ENCODE results near the gene PRAMEF11. TPM values are rescaled to one million over a fixed set of nuclear protein-coding genes. Genes with fewer than 3 reads are reported as not detected.

PRAMEF11 gene
- total and polyA plus RNA-seq, 4 donors, result not detected

GRCh38 chr1:12811409-12811784, 19.8 kb downstream of the PRAMEF11 start (continued):
- TF ChIP-seq YY1 (IDR thresholded peaks at IDR 0.05) (no peak), GABPA (IDR thresholded peaks at IDR 0.05 in 1 of 2, conservative IDR thresholded peaks at IDR 0.05 in 1 of 2) (no peak)

DNA sequence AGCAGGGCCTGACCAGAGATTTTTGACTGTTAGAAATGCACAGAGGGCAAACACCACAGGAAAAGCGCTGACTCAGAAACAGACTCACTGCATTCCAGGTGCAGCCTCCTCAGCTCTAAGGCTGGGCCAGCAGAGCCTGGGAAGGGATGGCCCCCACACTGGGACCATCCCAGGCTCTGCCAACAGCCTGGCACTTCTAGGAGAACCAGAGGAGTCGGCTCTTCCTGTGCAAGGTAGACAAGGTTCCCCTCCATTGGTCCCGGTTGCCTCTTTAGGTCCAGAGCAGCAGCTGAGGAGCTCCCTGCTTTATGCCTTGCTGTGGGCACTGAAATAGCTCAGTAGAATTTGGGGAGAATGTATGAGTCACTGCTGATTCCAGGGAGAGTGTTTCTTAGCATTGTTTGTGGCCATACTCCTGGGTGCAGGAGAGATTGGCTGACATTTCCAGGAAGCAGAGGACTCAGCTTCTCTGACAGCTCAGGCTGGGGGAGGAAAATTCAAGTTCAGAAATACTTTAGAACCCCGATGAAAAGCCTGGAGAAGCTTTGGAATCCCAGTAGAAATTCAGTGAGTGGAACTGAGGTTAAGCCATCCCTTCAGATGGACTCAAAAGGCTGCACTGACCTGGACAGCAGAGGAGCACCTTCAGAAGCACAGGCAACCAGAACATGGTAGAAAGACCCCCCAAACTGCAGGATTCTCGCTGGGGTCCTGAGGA, 20.4 kb downstream of the PRAMEF11 start:
- H3K27ac ChIP-seq (ENCODE audit: low read depth in 1 of 2, low read length in 2 of 2), result no peak overlapping the region
- WGBS, result 64% methylated on average over 5 of the region's 5 CpGs
- no peak for DNase-seq (ENCODE audit: low spot score)
- no peak overlapping the region for H3K4me3 ChIP-seq (ENCODE audit: low read depth in 1 of 3, low read length in 3 of 3)
- no peak overlapping the region for H3K9ac ChIP-seq (ENCODE audit: low read depth in 1 of 2, low read length in 2 of 2)
- no peaks in the 10 kb centered on the region for H3K4me1 ChIP-seq (ENCODE audit: control insufficient read depth in 4 of 4, insufficient read depth in 4 of 4, low read length in 3 of 4)
- H3K36me3 ChIP-seq (ENCODE audit: control insufficient read depth in 4 of 4, insufficient read depth in 3 of 4, low read depth in 1 of 4, low read length in 3 of 4), result no peaks in the 10 kb centered on the region
- H3K9me3 ChIP-seq (ENCODE audit: control insufficient read depth in 4 of 4, low read length in 3 of 4), result no peaks in the 10 kb centered on the region
- H3K27me3 ChIP-seq (ENCODE audit: control insufficient read depth in 4 of 4, insufficient read depth in 4 of 4, low read length in 3 of 4), result peaks cover 0 to 3% (median 0%) of the 10 kb centered on the region in 4 donors
- no peak for TF ChIP-seq FOXA1 (IDR thresholded peaks at IDR 0.05)
- TF ChIP-seq, protein P1, sequence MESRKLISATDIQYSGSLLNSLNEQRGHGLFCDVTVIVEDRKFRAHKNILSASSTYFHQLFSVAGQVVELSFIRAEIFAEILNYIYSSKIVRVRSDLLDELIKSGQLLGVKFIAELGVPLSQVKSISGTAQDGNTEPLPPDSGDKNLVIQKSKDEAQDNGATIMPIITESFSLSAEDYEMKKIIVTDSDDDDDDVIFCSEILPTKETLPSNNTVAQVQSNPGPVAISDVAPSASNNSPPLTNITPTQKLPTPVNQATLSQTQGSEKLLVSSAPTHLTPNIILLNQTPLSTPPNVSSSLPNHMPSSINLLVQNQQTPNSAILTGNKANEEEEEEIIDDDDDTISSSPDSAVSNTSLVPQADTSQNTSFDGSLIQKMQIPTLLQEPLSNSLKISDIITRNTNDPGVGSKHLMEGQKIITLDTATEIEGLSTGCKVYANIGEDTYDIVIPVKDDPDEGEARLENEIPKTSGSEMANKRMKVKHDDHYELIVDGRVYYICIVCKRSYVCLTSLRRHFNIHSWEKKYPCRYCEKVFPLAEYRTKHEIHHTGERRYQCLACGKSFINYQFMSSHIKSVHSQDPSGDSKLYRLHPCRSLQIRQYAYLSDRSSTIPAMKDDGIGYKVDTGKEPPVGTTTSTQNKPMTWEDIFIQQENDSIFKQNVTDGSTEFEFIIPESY (IDR thresholded peaks at IDR 0.05), result no peak
- no peak for TF ChIP-seq MAX (IDR thresholded peaks at IDR 0.05)
- TF ChIP-seq, protein P2, sequence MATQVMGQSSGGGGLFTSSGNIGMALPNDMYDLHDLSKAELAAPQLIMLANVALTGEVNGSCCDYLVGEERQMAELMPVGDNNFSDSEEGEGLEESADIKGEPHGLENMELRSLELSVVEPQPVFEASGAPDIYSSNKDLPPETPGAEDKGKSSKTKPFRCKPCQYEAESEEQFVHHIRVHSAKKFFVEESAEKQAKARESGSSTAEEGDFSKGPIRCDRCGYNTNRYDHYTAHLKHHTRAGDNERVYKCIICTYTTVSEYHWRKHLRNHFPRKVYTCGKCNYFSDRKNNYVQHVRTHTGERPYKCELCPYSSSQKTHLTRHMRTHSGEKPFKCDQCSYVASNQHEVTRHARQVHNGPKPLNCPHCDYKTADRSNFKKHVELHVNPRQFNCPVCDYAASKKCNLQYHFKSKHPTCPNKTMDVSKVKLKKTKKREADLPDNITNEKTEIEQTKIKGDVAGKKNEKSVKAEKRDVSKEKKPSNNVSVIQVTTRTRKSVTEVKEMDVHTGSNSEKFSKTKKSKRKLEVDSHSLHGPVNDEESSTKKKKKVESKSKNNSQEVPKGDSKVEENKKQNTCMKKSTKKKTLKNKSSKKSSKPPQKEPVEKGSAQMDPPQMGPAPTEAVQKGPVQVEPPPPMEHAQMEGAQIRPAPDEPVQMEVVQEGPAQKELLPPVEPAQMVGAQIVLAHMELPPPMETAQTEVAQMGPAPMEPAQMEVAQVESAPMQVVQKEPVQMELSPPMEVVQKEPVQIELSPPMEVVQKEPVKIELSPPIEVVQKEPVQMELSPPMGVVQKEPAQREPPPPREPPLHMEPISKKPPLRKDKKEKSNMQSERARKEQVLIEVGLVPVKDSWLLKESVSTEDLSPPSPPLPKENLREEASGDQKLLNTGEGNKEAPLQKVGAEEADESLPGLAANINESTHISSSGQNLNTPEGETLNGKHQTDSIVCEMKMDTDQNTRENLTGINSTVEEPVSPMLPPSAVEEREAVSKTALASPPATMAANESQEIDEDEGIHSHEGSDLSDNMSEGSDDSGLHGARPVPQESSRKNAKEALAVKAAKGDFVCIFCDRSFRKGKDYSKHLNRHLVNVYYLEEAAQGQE (IDR thresholded peaks at IDR 0.05), result no peak
- TF ChIP-seq YY1 (IDR thresholded peaks at IDR 0.05), result no peak
- TF ChIP-seq TAF1 (conservative IDR thresholded peaks at IDR 0.05), result no peak
- TF ChIP-seq EGR1 (IDR thresholded peaks at IDR 0.05; ENCODE audit: low read depth in 2 of 2), result no peak
- TF ChIP-seq, protein P3, sequence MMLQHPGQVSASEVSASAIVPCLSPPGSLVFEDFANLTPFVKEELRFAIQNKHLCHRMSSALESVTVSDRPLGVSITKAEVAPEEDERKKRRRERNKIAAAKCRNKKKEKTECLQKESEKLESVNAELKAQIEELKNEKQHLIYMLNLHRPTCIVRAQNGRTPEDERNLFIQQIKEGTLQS (IDR thresholded peaks at IDR 0.05), result no peak
- TF ChIP-seq RAD21 (IDR thresholded peaks at IDR 0.05), result no peak
- TF ChIP-seq JUND (IDR thresholded peaks at IDR 0.05), result no peak
- TF ChIP-seq HNF4A (conservative IDR thresholded peaks at IDR 0.05), result no peak
- TF ChIP-seq CTCF (IDR thresholded peaks at IDR 0.05; ENCODE audit: low read depth, low read length, missing input control), result no peak
- no peak for TF ChIP-seq NR2F2 (IDR thresholded peaks at IDR 0.05)
- TF ChIP-seq SP1 (IDR thresholded peaks at IDR 0.05), result no peak
- TF ChIP-seq HNF4G (IDR thresholded peaks at IDR 0.05), result no peak
- TF ChIP-seq FOXA2 (IDR thresholded peaks at IDR 0.05), result no peak
- TF ChIP-seq RXRA (IDR thresholded peaks at IDR 0.05), result no peak
- no peak for TF ChIP-seq GABPA (IDR thresholded peaks at IDR 0.05 in 1 of 2, conservative IDR thresholded peaks at IDR 0.05 in 1 of 2)

Measured in liver (tissue), 9 donors.